ENCODE results near the gene MRPL43. TPM values are rescaled to one million over a fixed set of nuclear protein-coding genes. Genes with fewer than 3 reads are reported as not detected.

MRPL43 gene
- total RNA-seq, 1 experiment from 2014 or later = 136 TPM

DNA sequence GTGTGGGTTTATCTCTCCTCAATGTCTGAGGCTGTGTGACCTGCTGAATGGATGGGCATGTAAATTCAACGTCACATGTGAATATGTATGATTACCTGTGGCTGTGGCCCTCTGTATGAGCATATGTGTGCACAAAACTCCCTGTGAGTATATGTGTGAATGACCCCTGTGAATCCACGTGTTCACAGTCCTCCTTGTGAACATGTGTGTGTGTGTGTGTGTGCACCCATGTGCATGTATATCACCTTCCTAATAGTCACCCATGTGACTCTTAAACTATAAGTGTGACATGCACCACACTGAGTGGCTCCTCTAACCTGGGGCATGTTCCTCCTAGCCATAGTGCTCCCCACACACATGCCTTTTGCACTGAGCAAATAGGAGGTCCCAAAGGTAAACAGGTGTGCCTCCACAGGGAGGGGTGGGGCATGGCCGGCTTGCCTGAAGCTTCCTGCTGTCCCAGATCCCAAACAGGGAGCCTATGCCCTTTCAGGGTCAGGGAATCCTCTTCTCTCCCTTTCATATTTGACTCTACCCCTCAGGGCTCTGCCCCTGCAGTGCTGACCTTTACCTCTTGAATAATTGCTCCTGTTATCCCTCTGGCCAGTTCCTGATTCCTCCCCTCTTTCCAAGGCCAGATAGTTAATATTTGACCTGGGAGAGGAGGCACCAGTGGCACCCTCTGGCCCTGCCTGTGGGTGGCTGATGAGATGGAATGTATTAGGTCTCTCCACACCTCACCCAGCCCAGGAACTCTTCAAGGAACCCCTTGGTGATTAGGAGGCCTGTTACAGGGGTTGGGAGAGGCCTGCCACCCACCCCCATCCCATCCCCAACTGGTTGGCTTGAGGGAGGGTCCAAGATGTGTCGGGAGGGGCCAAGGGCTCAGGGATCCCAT, 16.1 kb downstream of the MRPL43 start:
- Histone ChIP-seq H2AFZ (ENCODE audit: low read depth, low read length, poor library complexity, severe bottlenecking) (no peak overlapping the region), H3K9me2 (ENCODE audit: insufficient read depth) (no peaks in the 10 kb centered on the region), H3K4me2 (ENCODE audit: low read length) (peak overlapping the region; percentile 98), H3K36me3 (ENCODE audit: control insufficient read depth in 1 of 2, insufficient read depth in 2 of 2, low read length in 2 of 2) (peaks cover 0 to 4% of the 10 kb centered on the region in 2 experiments; a peak in 2 of 4 replicates), H3K27me3 (ENCODE audit: insufficient read depth, low read length) (no peaks in the 10 kb centered on the region), H4K20me1 (ENCODE audit: insufficient read depth) (no peaks in the 10 kb centered on the region), H3K27ac (ENCODE audit: low read depth, low read length) (peak overlapping the region; percentile 6; the same call in 1 of the 2 replicates), H3K9ac (ENCODE audit: low read length) (no peak overlapping the region; the same call in 1 of the 2 replicates), H3K9me3 (ENCODE audit: control insufficient read depth in 1 of 2, insufficient read depth in 1 of 2, low read depth in 1 of 2, low read length in 2 of 2) (no peaks in the 10 kb centered on the region), H3K4me1 (ENCODE audit: control insufficient read depth in 1 of 2, insufficient read depth in 2 of 2, low read length in 2 of 2) (peaks cover 7 to 32% of the 10 kb centered on the region in 2 experiments; a peak in 3 of 4 replicates), H3K4me3 (replicated peaks in 1 of 2; ENCODE audit: low read depth in 1 of 2, low read length in 2 of 2) (no peak overlapping the region), H3K79me2 (ENCODE audit: insufficient read depth, low read length) (no peaks in the 10 kb centered on the region)
- ChIA-PET RAD21 (ENCODE audit: low non-redundant PET in 1 of 2, low total read pairs in 2 of 2, uncharacterized antibody in 2 of 2, unreplicated experiment in 2 of 2) (no interaction called here), POLR2A (interaction anchor here (0.7 kb wide), 1 partner anchor 14 kb away, joined by 3 read pairs; no protein-coding TSS in a partner anchor), CTCF (no interaction called here)
- BruUV-seq (replicated peaks) = no TSS peak
- DNase-seq (ENCODE audit: low read depth, low spot score) (no peak), ATAC-seq (no peak)
- intact Hi-C loops (cut with micrococcal nuclease) = no loop called here
- TF ChIP-seq YY1 (IDR thresholded peaks at IDR 0.05; ENCODE audit: extremely low read depth, insufficient replicate concordance, low read depth, low read length) = no peak
- TF ChIP-seq RAD21 (IDR thresholded peaks at IDR 0.05; ENCODE audit: low read depth) = no peak
- TF ChIP-seq SRF (IDR thresholded peaks at IDR 0.05; ENCODE audit: low read depth) = no peak
- no peak for TF ChIP-seq CEBPB (IDR thresholded peaks at IDR 0.05; ENCODE audit: low read depth)

DNA sequence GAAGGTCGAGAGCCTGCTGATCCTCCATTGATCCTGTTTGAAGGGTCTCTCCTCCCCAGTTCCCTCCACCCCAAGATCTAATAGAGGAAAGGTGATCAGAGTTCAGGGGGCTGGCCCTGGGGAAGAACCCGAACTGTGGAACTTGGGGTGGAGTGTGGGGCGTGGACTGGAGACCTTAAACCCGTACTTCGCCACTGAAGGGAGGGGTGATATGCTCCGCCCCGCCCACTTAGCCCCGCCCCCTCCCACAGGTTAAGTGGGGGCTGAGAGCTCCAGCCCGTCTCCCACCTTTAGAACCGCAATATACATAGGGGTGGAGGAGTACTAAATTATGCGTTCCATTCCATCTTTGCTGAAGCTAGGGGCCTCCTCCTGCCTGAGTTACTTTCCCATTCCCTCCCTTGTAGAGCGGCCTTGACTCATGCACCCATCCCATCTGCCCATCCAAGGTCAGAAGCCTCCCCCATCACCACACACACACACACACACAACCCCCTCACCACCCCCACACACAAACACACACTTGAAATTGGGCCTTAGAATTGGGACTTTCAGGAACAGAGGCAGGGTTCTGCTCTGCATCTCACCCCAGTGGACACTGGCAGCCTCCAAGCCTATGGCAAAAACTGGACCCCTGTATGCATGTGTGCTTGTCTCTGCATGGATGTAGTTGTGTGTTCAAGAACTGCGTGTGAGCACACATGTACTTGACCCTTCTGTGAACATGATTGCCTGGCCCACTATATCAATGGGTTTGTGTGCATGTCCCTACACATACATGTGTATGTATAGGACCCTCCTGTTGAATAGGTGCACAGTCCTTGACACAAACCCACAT, 17.0 kb downstream of the MRPL43 start:
- Histone ChIP-seq H3K79me2 (ENCODE audit: insufficient read depth, low read length) (no peaks in the 10 kb centered on the region), H3K27me3 (ENCODE audit: insufficient read depth, low read length) (no peaks in the 10 kb centered on the region), H3K4me3 (replicated peaks in 1 of 2; ENCODE audit: low read depth in 1 of 2, low read length in 2 of 2) (peak overlapping the region; percentile 66 to 86), H3K4me2 (ENCODE audit: low read length) (peak overlapping the region; percentile 98), H3K9ac (ENCODE audit: low read length) (peak overlapping the region; percentile 75), H3K4me1 (ENCODE audit: control insufficient read depth in 1 of 2, insufficient read depth in 2 of 2, low read length in 2 of 2) (peaks cover 7 to 32% of the 10 kb centered on the region in 2 experiments; a peak in 3 of 4 replicates), H3K27ac (ENCODE audit: low read depth, low read length) (no peak overlapping the region; the same call in 1 of the 2 replicates), H2AFZ (ENCODE audit: low read depth, low read length, poor library complexity, severe bottlenecking) (peak overlapping the region; percentile 91), H4K20me1 (ENCODE audit: insufficient read depth) (no peaks in the 10 kb centered on the region), H3K9me3 (ENCODE audit: control insufficient read depth in 1 of 2, insufficient read depth in 1 of 2, low read depth in 1 of 2, low read length in 2 of 2) (no peaks in the 10 kb centered on the region), H3K36me3 (ENCODE audit: control insufficient read depth in 1 of 2, insufficient read depth in 2 of 2, low read length in 2 of 2) (peaks cover 0 to 4% of the 10 kb centered on the region in 2 experiments; a peak in 2 of 4 replicates), H3K9me2 (ENCODE audit: insufficient read depth) (no peaks in the 10 kb centered on the region)
- peak; percentile 26 for DNase-seq (ENCODE audit: low read depth, low spot score)
- TSS peak; percentile 25 for BruUV-seq (replicated peaks)
- ChIA-PET POLR2A (interaction anchor here (0.7 kb wide), 1 partner anchor 13 kb away, joined by 3 read pairs; no protein-coding TSS in a partner anchor), CTCF (interaction anchor here (1.0 to 1.7 kb wide), 3 partner anchors 11 to 44 kb away, joined by 4 to 9 read pairs (median 5); no protein-coding TSS in a partner anchor), RAD21 (ENCODE audit: low non-redundant PET in 1 of 2, low total read pairs in 2 of 2, uncharacterized antibody in 2 of 2, unreplicated experiment in 2 of 2) (no interaction called here)
- ATAC-seq = peak; percentile 61
- intact Hi-C loops (cut with micrococcal nuclease) = no loop called here
- no peak for TF ChIP-seq YY1 (IDR thresholded peaks at IDR 0.05; ENCODE audit: extremely low read depth, insufficient replicate concordance, low read depth, low read length)
- no peak for TF ChIP-seq RAD21 (IDR thresholded peaks at IDR 0.05; ENCODE audit: low read depth)
- no peak for TF ChIP-seq ZFX (IDR thresholded peaks at IDR 0.05)
- TF ChIP-seq POLR2AphosphoS5 (IDR thresholded peaks at IDR 0.05; ENCODE audit: low read depth, low read length) = 0 out of 2 replicates have a peak, but pooled peaks have one; percentile 22
- TF ChIP-seq, protein P1, sequence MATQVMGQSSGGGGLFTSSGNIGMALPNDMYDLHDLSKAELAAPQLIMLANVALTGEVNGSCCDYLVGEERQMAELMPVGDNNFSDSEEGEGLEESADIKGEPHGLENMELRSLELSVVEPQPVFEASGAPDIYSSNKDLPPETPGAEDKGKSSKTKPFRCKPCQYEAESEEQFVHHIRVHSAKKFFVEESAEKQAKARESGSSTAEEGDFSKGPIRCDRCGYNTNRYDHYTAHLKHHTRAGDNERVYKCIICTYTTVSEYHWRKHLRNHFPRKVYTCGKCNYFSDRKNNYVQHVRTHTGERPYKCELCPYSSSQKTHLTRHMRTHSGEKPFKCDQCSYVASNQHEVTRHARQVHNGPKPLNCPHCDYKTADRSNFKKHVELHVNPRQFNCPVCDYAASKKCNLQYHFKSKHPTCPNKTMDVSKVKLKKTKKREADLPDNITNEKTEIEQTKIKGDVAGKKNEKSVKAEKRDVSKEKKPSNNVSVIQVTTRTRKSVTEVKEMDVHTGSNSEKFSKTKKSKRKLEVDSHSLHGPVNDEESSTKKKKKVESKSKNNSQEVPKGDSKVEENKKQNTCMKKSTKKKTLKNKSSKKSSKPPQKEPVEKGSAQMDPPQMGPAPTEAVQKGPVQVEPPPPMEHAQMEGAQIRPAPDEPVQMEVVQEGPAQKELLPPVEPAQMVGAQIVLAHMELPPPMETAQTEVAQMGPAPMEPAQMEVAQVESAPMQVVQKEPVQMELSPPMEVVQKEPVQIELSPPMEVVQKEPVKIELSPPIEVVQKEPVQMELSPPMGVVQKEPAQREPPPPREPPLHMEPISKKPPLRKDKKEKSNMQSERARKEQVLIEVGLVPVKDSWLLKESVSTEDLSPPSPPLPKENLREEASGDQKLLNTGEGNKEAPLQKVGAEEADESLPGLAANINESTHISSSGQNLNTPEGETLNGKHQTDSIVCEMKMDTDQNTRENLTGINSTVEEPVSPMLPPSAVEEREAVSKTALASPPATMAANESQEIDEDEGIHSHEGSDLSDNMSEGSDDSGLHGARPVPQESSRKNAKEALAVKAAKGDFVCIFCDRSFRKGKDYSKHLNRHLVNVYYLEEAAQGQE (IDR thresholded peaks at IDR 0.05; ENCODE audit: low read depth) = no peak
- TF ChIP-seq, protein P2, sequence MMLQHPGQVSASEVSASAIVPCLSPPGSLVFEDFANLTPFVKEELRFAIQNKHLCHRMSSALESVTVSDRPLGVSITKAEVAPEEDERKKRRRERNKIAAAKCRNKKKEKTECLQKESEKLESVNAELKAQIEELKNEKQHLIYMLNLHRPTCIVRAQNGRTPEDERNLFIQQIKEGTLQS (IDR thresholded peaks at IDR 0.05) = no peak
- no peak for TF ChIP-seq SP1 (IDR thresholded peaks at IDR 0.05; ENCODE audit: low read depth)

All from HCT116 (cell line).